Testis (tissue), 3 donors: ENCODE results near the gene ABCA8. TPM values are rescaled to one million over a fixed set of nuclear protein-coding genes. Genes with fewer than 3 reads are reported as not detected.
"Not testable (repeated sequence)": the region's sequence is repeated elsewhere in the genome, so short reads cannot be mapped to it uniquely, and the experiment has no call there.

Experiments
- DNase-seq: peaks from one replicate; pipeline ENCODE4 v3.0.0-alpha.2; 2019
- H3K27ac ChIP-seq, 2 donors: fragments of 200-600 bp; sonication (generic); one replicate each; pipeline ENCODE4 v1.5.1; 2019
- H3K27me3 ChIP-seq: fragments of 200-600 bp; sonication (generic); one replicate; pipeline ENCODE4 v1.5.1; 2019
- H3K36me3 ChIP-seq: fragments of 200-600 bp; sonication (generic); one replicate; pipeline ENCODE4 v1.5.1; 2017; ENCODE audit warnings: low read depth; ENCODE audit errors: missing control alignments
- H3K4me1 ChIP-seq: fragments of 200-600 bp; sonication (generic); one replicate; pipeline ENCODE4 v1.5.1; 2019
- H3K4me3 ChIP-seq, 2 donors: fragments of 200-600 bp; sonication (generic); one replicate each; pipeline ENCODE4 v1.5.1; 2017 to 2019
- H3K9me3 ChIP-seq: fragments of 200-600 bp; sonication (generic); one replicate; pipeline ENCODE4 v1.5.1; 2017
- POLR2A ChIP-seq: fragments of 450-650 bp; IDR thresholded peaks from one replicate; pipeline ENCODE4 v1.6.1; 2017; ENCODE audit warnings: antibody characterized with exemption, mild to moderate bottlenecking, moderate library complexity
- WGBS, 2 donors: methylation state at CpG; one replicate each; pipeline ENCODE4 v1.1.5; 2018; 5-methylcytosine and 5-hydroxymethylcytosine counted together
- intact Hi-C: fragments of 100-400 bp; cut with DNase I; formaldehyde crosslinking; loops from one replicate; pipeline ENCODE4 v1.15.1; 2023; ENCODE audit warnings: low total_unique reads
- polyA plus RNA-seq: library from polyadenylated mRNA; stranded (reverse); fragments of 350-450 nt; fragmentation: Illumina TruSeq; extraction: RNeasy Lipid Tissue Mini Kit (QIAGEN cat#74804); gene quantifications from one replicate; pipeline ENCODE4 v1.2.3, GENCODE V29; 2014; ENCODE audit warnings: low read depth, low replicate concordance; ENCODE audit not compliant: insufficient read depth
- total RNA-seq, 2 donors: library from RNA; depleted of rRNA; stranded (reverse); fragments of >200 nt; gene quantifications; one replicate each; pipeline ENCODE4 v1.2.3, GENCODE V29; 2016
- TF ChIP-seq, protein P1 (sequence below), 3 experiments: fragments of 450-650 bp in 2 of 3; fragments of 200-600 bp in 1 of 3; sonication (generic) in 1 of 3; IDR thresholded peaks; one replicate each; pipeline ENCODE4 v1.5.1; 2016 to 2019; ENCODE audit warnings: antibody characterized with exemption in 3 of 3, mild to moderate bottlenecking in 2 of 3, moderate library complexity in 1 of 3

The ABCA8 gene
- total and polyA plus RNA-seq, 3 donors from 2014 or later = 45.6 to 249 (median 188) TPM

DNA sequence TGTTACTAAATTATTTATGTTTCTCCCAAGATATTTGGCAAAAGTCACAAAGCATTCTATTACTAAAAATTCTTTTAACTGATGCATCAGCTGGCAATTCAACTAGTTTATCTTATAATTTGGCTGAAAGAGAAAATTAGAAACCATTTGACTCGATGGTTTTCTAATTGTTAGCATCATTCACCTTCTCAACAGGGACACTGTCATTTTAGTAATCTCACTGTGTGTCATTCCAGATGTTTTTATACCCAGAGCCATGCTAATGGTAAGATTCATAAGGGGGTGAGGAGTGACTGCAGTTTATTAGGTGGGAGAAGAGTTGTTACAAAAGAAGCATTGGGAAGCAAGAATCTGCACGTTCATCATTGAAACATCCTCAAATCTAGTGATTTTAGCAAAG lies 124.9 kb downstream of the ABCA8 start:
- WGBS, 2 donors = 84 to 86% methylated on average over 2 of the region's 2 CpGs
- no peaks in the 10 kb centered on the region for H3K27me3 ChIP-seq
- no peak for DNase-seq
- TF ChIP-seq, protein P1, sequence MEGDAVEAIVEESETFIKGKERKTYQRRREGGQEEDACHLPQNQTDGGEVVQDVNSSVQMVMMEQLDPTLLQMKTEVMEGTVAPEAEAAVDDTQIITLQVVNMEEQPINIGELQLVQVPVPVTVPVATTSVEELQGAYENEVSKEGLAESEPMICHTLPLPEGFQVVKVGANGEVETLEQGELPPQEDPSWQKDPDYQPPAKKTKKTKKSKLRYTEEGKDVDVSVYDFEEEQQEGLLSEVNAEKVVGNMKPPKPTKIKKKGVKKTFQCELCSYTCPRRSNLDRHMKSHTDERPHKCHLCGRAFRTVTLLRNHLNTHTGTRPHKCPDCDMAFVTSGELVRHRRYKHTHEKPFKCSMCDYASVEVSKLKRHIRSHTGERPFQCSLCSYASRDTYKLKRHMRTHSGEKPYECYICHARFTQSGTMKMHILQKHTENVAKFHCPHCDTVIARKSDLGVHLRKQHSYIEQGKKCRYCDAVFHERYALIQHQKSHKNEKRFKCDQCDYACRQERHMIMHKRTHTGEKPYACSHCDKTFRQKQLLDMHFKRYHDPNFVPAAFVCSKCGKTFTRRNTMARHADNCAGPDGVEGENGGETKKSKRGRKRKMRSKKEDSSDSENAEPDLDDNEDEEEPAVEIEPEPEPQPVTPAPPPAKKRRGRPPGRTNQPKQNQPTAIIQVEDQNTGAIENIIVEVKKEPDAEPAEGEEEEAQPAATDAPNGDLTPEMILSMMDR (IDR thresholded peaks at IDR 0.05) = no peak
- TF ChIP-seq POLR2A = no peak
- H3K27ac ChIP-seq = no peak overlapping the region
- intact Hi-C loops = no loop called here
- no peaks in the 10 kb centered on the region for H3K36me3 ChIP-seq
- peaks cover 12% of the 10 kb centered on the region for H3K4me1 ChIP-seq
- no peak overlapping the region for H3K4me3 ChIP-seq
- no peaks in the 10 kb centered on the region for H3K9me3 ChIP-seq

DNA sequence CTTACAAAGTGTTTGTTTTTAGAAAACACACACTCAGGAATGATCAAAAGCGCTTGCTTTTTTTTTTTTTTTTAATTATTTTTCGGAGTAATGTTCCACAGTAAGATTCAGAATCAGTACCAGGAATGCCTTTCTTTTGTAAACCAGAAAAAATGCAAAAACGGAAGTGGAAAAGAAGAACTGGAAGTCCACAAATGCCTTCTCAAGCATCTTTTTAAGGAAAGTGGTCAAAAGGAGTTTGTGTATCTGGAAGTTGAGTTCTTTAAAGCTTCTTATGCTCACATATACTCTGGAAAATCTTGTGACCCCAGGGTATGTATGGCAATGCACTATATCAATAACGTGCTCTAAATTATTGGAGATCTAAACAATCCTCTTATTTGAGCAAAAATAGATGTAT lies 126.0 kb downstream of the ABCA8 start:
- intact Hi-C loops = no loop called here
- H3K4me1 ChIP-seq = peaks cover 12% of the 10 kb centered on the region
- no peaks in the 10 kb centered on the region for H3K36me3 ChIP-seq
- H3K27ac ChIP-seq = no peak overlapping the region
- H3K27me3 ChIP-seq = no peaks in the 10 kb centered on the region
- no peak overlapping the region for H3K4me3 ChIP-seq
- 82% methylated on average over 4 of the region's 4 CpGs for WGBS, 2 donors
- TF ChIP-seq, protein P1 (IDR thresholded peaks at IDR 0.05) = no peak
- no peak for TF ChIP-seq POLR2A
- DNase-seq = no peak
- no peaks in the 10 kb centered on the region for H3K9me3 ChIP-seq

DNA sequence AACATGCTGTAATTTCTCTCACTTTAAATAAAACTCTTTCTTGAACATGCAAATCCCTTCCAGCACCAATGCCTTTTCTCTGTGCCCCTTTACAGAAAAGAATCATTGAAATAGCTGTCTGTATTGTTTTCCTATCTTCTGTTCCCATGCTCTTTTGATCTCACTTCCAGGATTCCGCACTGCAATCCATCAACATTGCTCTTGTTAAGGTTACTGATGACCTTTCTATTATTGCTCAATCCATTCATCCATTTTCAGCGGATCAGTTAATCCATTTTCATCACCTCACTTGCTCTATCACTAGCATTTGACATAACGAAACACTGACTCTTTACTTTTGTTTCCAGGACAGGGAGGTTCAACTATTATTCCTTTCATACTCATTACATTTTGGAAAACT lies 130.5 kb downstream of the ABCA8 start:
- intact Hi-C loops = no loop called here
- TF ChIP-seq, protein P1 (IDR thresholded peaks at IDR 0.05) = no peak
- TF ChIP-seq POLR2A = no peak
- WGBS, 2 donors = 94 to 97% methylated on average over 3 of the region's 3 CpGs

DNA sequence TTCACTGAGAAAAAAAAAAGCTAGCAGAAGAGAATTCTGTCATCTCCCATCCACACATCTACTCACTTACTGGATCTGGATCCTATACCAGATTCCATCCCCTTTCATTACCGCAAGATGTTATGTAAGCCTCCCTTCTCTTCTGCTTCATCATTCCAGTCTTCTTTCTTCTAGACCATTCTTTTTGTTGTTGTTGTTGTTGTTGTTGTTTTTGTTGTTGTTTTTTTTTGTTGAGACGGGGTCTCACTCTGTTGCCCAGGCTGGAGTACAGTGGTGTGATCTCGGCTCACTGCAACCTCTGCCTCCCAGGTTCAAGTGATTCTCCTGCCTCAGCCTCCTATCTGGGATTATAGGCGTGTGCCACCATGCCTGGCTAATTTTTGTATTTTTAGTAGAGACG lies 131.0 kb downstream of the ABCA8 start:
- intact Hi-C loops, H3K27me3 ChIP-seq, H3K36me3 ChIP-seq, H3K4me3 ChIP-seq, H3K9me3 ChIP-seq, DNase-seq, H3K27ac ChIP-seq: not testable (repeated sequence)
- H3K4me1 ChIP-seq = peaks cover 17% of the 10 kb centered on the region
- 91 to 96% methylated on average over 5 of the region's 5 CpGs for WGBS, 2 donors

More for the DNA sequence above, 130.5 kb downstream of the ABCA8 start:
- Histone ChIP-seq H3K9me3 (no peaks in the 10 kb centered on the region), H3K36me3 (no peaks in the 10 kb centered on the region), H3K27me3 (no peaks in the 10 kb centered on the region), H3K4me1 (peaks cover 17% of the 10 kb centered on the region), H3K4me3 (no peak overlapping the region), H3K27ac (no peak overlapping the region)
- DNase-seq = no peak

DNA sequence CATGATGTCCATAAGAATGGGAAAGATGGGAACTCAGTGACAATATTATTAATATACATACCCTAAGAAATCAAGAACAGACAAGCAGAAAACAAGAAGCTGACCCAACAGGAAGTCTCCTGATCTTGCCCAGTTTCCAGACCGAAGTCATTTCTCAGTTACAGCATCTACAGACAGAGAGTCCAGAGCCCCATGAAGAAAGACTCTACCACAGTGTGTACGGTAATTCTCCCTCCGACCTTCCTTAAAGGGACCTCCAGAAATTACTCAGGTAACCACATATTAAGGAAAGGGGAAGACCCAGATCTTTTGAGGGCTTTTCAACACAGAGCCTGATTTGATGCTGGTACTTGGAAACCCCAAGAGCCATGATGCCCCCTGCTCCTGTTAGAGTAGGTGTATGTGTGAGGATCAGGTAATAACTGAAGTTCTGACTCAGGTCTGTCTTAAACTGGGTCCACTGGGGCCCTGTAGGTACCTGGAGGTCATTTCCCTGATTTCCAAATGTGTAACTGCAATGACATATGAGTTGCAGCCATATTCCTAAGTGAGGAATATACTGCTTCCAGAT lies 132.4 kb downstream of the ABCA8 start:
- peaks cover 17% of the 10 kb centered on the region for H3K4me1 ChIP-seq
- no peaks in the 10 kb centered on the region for H3K36me3 ChIP-seq
- H3K4me3 ChIP-seq = no peak overlapping the region
- H3K27ac ChIP-seq = peak overlapping the region; percentile 34 to 70
- no peaks in the 10 kb centered on the region for H3K9me3 ChIP-seq
- 82 to 89% methylated on average over 3 of the region's 3 CpGs for WGBS, 2 donors
- TF ChIP-seq, protein P1 (IDR thresholded peaks at IDR 0.05) = no peak
- TF ChIP-seq POLR2A = no peak
- intact Hi-C loops = no loop called here
- no peak for DNase-seq
- no peaks in the 10 kb centered on the region for H3K27me3 ChIP-seq
